ENCODE results near the gene HLTF.

HLTF gene

GRCh38 chr3:149005416-149005815 lies 80.9 kb downstream of the HLTF start:
- H2BK120ac ChIP-seq (ENCODE audit: low read depth, low read length), result no peak overlapping the region
- H2BK12ac ChIP-seq (ENCODE audit: low read length), result no peak overlapping the region
- peaks cover 5% of the 10 kb centered on the region in 2 donors for H3K4me1 ChIP-seq (ENCODE audit: control insufficient read depth in 2 of 2, insufficient read depth in 1 of 2, low read depth in 1 of 2, low read length in 2 of 2)
- H4K91ac ChIP-seq (ENCODE audit: low read depth, low read length, poor library complexity), result no peak overlapping the region
- H3K4me2 ChIP-seq (ENCODE audit: insufficient read depth, low read length, poor library complexity, severe bottlenecking), result no peak overlapping the region
- H3K27ac ChIP-seq (replicated peaks; ENCODE audit: low read length), result no peak overlapping the region
- no peak overlapping the region for H2AK5ac ChIP-seq (ENCODE audit: low read depth, low read length)
- no peak overlapping the region for H2BK5ac ChIP-seq (ENCODE audit: low read length)
- no peak overlapping the region for H2AFZ ChIP-seq (ENCODE audit: low read length)
- no peak for DNase-seq (ENCODE audit: low spot score)
- H3K4ac ChIP-seq (ENCODE audit: low read length), result no peak overlapping the region
- no peaks in the 10 kb centered on the region for H3K79me1 ChIP-seq (ENCODE audit: low read depth, low read length)
- no CpG with 5 or more reads among the region's 1 CpG for WGBS, 2 donors (ENCODE audit: extremely low coverage in 2 of 2, insufficient read length in 2 of 2, insufficient replicate concordance in 1 of 2)
- no peak overlapping the region for H3K9ac ChIP-seq (ENCODE audit: low read depth, low read length, poor library complexity)
- H2BK15ac ChIP-seq (ENCODE audit: low read length), result no peak overlapping the region
- no peak overlapping the region for H3K18ac ChIP-seq (ENCODE audit: low read length)
- no peak overlapping the region for H3K14ac ChIP-seq (ENCODE audit: low read length)
- H3K4me3 ChIP-seq (ENCODE audit: low read length in 2 of 2), result no peak overlapping the region
- no peak overlapping the region for H4K8ac ChIP-seq (ENCODE audit: low read depth, low read length)
- H3K9me3 ChIP-seq (replicated peaks in 1 of 2; ENCODE audit: control insufficient read depth in 2 of 2, insufficient read depth in 1 of 2, low read depth in 1 of 2, low read length in 2 of 2), result no peaks in the 10 kb centered on the region
- peaks cover 1 to 11% of the 10 kb centered on the region in 2 donors for H3K36me3 ChIP-seq (replicated peaks in 1 of 2; ENCODE audit: control insufficient read depth in 2 of 2, insufficient read depth in 2 of 2, low read length in 2 of 2)
- no peak overlapping the region for H3K23ac ChIP-seq (ENCODE audit: low read depth, low read length, poor library complexity)
- no peaks in the 10 kb centered on the region for H3K27me3 ChIP-seq (ENCODE audit: control insufficient read depth in 3 of 3, insufficient read depth in 3 of 3, low read depth in 1 of 3, low read length in 3 of 3)

DNA sequence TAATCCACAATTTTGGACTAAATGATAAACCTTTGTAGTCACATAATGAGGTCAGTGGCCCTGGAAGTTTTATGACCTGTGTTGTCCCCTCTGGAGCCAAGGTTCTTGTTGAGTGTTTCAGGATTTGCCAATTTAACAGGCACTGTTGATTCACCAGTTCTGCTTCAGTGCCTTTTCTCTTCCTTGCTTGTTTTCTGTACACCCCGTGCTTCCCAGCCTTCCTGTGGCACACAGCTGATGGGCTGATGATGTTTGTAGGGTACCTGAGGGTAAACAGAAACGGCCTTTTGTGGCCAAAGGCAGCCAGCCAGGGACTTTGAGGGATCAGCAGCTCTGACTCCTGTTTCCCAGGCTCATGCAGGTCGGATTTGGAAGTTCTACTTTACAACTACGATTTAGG lies 81.7 kb downstream of the HLTF start:
- H3K4me3 ChIP-seq (ENCODE audit: low read length in 2 of 2), result no peak overlapping the region
- no peak overlapping the region for H2BK15ac ChIP-seq (ENCODE audit: low read length)
- WGBS, 2 donors (ENCODE audit: extremely low coverage in 2 of 2, insufficient read length in 2 of 2, insufficient replicate concordance in 1 of 2), result no CpG with 5 or more reads among the region's 4 CpGs

GRCh38 chr3:149003653-149004305 lies 82.6 kb downstream of the HLTF start:
- no peak overlapping the region for H3K27ac ChIP-seq (replicated peaks; ENCODE audit: low read length)
- H2BK5ac ChIP-seq (ENCODE audit: low read length), result no peak overlapping the region

More for the DNA sequence above, 81.7 kb downstream of the HLTF start:
- H2BK120ac ChIP-seq (ENCODE audit: low read depth, low read length), result no peak overlapping the region
- H3K27me3 ChIP-seq (ENCODE audit: control insufficient read depth in 3 of 3, insufficient read depth in 3 of 3, low read depth in 1 of 3, low read length in 3 of 3), result no peaks in the 10 kb centered on the region
- H3K23ac ChIP-seq (ENCODE audit: low read depth, low read length, poor library complexity), result no peak overlapping the region
- peaks cover 1 to 5% of the 10 kb centered on the region in 2 donors for H3K36me3 ChIP-seq (replicated peaks in 1 of 2; ENCODE audit: control insufficient read depth in 2 of 2, insufficient read depth in 2 of 2, low read length in 2 of 2)
- H3K9me3 ChIP-seq (replicated peaks in 1 of 2; ENCODE audit: control insufficient read depth in 2 of 2, insufficient read depth in 1 of 2, low read depth in 1 of 2, low read length in 2 of 2), result no peaks in the 10 kb centered on the region
- H2BK5ac ChIP-seq (ENCODE audit: low read length), result no peak overlapping the region
- no peak overlapping the region for H3K4ac ChIP-seq (ENCODE audit: low read length)
- no peak overlapping the region for H3K4me2 ChIP-seq (ENCODE audit: insufficient read depth, low read length, poor library complexity, severe bottlenecking)
- no peak overlapping the region for H2BK12ac ChIP-seq (ENCODE audit: low read length)
- no peaks in the 10 kb centered on the region for H3K79me1 ChIP-seq (ENCODE audit: low read depth, low read length)
- H2AFZ ChIP-seq (ENCODE audit: low read length), result no peak overlapping the region
- H4K91ac ChIP-seq (ENCODE audit: low read depth, low read length, poor library complexity), result no peak overlapping the region
- H2AK5ac ChIP-seq (ENCODE audit: low read depth, low read length), result no peak overlapping the region
- no peak for DNase-seq (ENCODE audit: low spot score)
- no peak overlapping the region for H3K27ac ChIP-seq (replicated peaks; ENCODE audit: low read length)
- H3K18ac ChIP-seq (ENCODE audit: low read length), result no peak overlapping the region
- H4K8ac ChIP-seq (ENCODE audit: low read depth, low read length), result no peak overlapping the region
- no peak overlapping the region for H3K14ac ChIP-seq (ENCODE audit: low read length)
- peaks cover 8 to 9% of the 10 kb centered on the region in 2 donors for H3K4me1 ChIP-seq (ENCODE audit: control insufficient read depth in 2 of 2, insufficient read depth in 1 of 2, low read depth in 1 of 2, low read length in 2 of 2)
- no peak overlapping the region for H3K9ac ChIP-seq (ENCODE audit: low read depth, low read length, poor library complexity)

GRCh38 chr3:149001727-149002126 lies 84.6 kb downstream of the HLTF start:
- H4K8ac ChIP-seq (ENCODE audit: low read depth, low read length), result no peak overlapping the region
- no peaks in the 10 kb centered on the region for H3K27me3 ChIP-seq (ENCODE audit: control insufficient read depth in 3 of 3, insufficient read depth in 3 of 3, low read depth in 1 of 3, low read length in 3 of 3)
- H3K4ac ChIP-seq (ENCODE audit: low read length), result no peak overlapping the region
- H3K4me3 ChIP-seq (ENCODE audit: low read length in 2 of 2), result no peak overlapping the region
- H3K36me3 ChIP-seq (replicated peaks in 1 of 2; ENCODE audit: control insufficient read depth in 2 of 2, insufficient read depth in 2 of 2, low read length in 2 of 2), result peaks cover 0 to 3% of the 10 kb centered on the region in 2 donors
- no peaks in the 10 kb centered on the region for H3K79me1 ChIP-seq (ENCODE audit: low read depth, low read length)
- no peak overlapping the region for H3K4me2 ChIP-seq (ENCODE audit: insufficient read depth, low read length, poor library complexity, severe bottlenecking)
- H2AK5ac ChIP-seq (ENCODE audit: low read depth, low read length), result no peak overlapping the region
- no peak overlapping the region for H3K23ac ChIP-seq (ENCODE audit: low read depth, low read length, poor library complexity)
- no peak for DNase-seq (ENCODE audit: low spot score)
- peaks cover 8 to 21% of the 10 kb centered on the region in 2 donors for H3K4me1 ChIP-seq (ENCODE audit: control insufficient read depth in 2 of 2, insufficient read depth in 1 of 2, low read depth in 1 of 2, low read length in 2 of 2)
- no peak overlapping the region for H3K27ac ChIP-seq (replicated peaks; ENCODE audit: low read length)
- no peak overlapping the region for H4K91ac ChIP-seq (ENCODE audit: low read depth, low read length, poor library complexity)
- no peak overlapping the region for H3K14ac ChIP-seq (ENCODE audit: low read length)
- no peak overlapping the region for H2BK5ac ChIP-seq (ENCODE audit: low read length)
- H3K9ac ChIP-seq (ENCODE audit: low read depth, low read length, poor library complexity), result no peak overlapping the region
- H3K18ac ChIP-seq (ENCODE audit: low read length), result no peak overlapping the region
- no CpG with 5 or more reads among the region's 3 CpGs for WGBS, 2 donors (ENCODE audit: extremely low coverage in 2 of 2, insufficient read length in 2 of 2, insufficient replicate concordance in 1 of 2)
- H2BK120ac ChIP-seq (ENCODE audit: low read depth, low read length), result no peak overlapping the region
- no peak overlapping the region for H2AFZ ChIP-seq (ENCODE audit: low read length)
- H2BK12ac ChIP-seq (ENCODE audit: low read length), result no peak overlapping the region
- H3K9me3 ChIP-seq (replicated peaks in 1 of 2; ENCODE audit: control insufficient read depth in 2 of 2, insufficient read depth in 1 of 2, low read depth in 1 of 2, low read length in 2 of 2), result no peaks in the 10 kb centered on the region
- no peak overlapping the region for H2BK15ac ChIP-seq (ENCODE audit: low read length)

More at GRCh38 chr3:149003653-149004305, 82.6 kb downstream of the HLTF start:
- no peak overlapping the region for H3K9ac ChIP-seq (ENCODE audit: low read depth, low read length, poor library complexity)
- peaks cover 0 to 1% of the 10 kb centered on the region in 2 donors for H3K36me3 ChIP-seq (replicated peaks in 1 of 2; ENCODE audit: control insufficient read depth in 2 of 2, insufficient read depth in 2 of 2, low read length in 2 of 2)
- H4K8ac ChIP-seq (ENCODE audit: low read depth, low read length), result no peak overlapping the region
- H3K18ac ChIP-seq (ENCODE audit: low read length), result no peak overlapping the region
- no peak overlapping the region for H2AK5ac ChIP-seq (ENCODE audit: low read depth, low read length)
- H3K9me3 ChIP-seq (replicated peaks in 1 of 2; ENCODE audit: control insufficient read depth in 2 of 2, insufficient read depth in 1 of 2, low read depth in 1 of 2, low read length in 2 of 2), result no peaks in the 10 kb centered on the region
- no peak for DNase-seq (ENCODE audit: low spot score)
- H2BK15ac ChIP-seq (ENCODE audit: low read length), result no peak overlapping the region
- no peak overlapping the region for H3K4me2 ChIP-seq (ENCODE audit: insufficient read depth, low read length, poor library complexity, severe bottlenecking)
- no CpG with 5 or more reads among the region's 6 CpGs for WGBS, 2 donors (ENCODE audit: extremely low coverage in 2 of 2, insufficient read length in 2 of 2, insufficient replicate concordance in 1 of 2)
- no peaks in the 10 kb centered on the region for H3K79me1 ChIP-seq (ENCODE audit: low read depth, low read length)
- peaks cover 8 to 14% of the 10 kb centered on the region in 2 donors for H3K4me1 ChIP-seq (ENCODE audit: control insufficient read depth in 2 of 2, insufficient read depth in 1 of 2, low read depth in 1 of 2, low read length in 2 of 2)
- H3K4me3 ChIP-seq (ENCODE audit: low read length in 2 of 2), result no peak overlapping the region
- H2BK12ac ChIP-seq (ENCODE audit: low read length), result no peak overlapping the region
- no peak overlapping the region for H2AFZ ChIP-seq (ENCODE audit: low read length)
- H3K23ac ChIP-seq (ENCODE audit: low read depth, low read length, poor library complexity), result no peak overlapping the region
- H3K4ac ChIP-seq (ENCODE audit: low read length), result no peak overlapping the region
- H3K14ac ChIP-seq (ENCODE audit: low read length), result no peak overlapping the region
- no peaks in the 10 kb centered on the region for H3K27me3 ChIP-seq (ENCODE audit: control insufficient read depth in 3 of 3, insufficient read depth in 3 of 3, low read depth in 1 of 3, low read length in 3 of 3)
- no peak overlapping the region for H2BK120ac ChIP-seq (ENCODE audit: low read depth, low read length)
- no peak overlapping the region for H4K91ac ChIP-seq (ENCODE audit: low read depth, low read length, poor library complexity)

Data from neuronal stem cell (in vitro differentiated cells).